Nephron (organoid): ENCODE measurements around the gene DEFB108B.
"Not testable (repeated sequence)": the region's sequence is repeated elsewhere in the genome, so short reads cannot be mapped to it uniquely, and the experiment has no call there.

Experiments
- H3K27ac Mint-ChIP-seq, 3 experiments: 2 replicates each; pipeline ENCODE4 v1.8.0; 2020; ENCODE audit warnings: mixed read lengths in 3 of 3, mild to moderate bottlenecking in 2 of 3, moderate library complexity in 1 of 3
- H3K27me3 Mint-ChIP-seq: 2 replicates; pipeline ENCODE4 v1.8.0; 2021; ENCODE audit warnings: low read depth, mild to moderate bottlenecking, moderate library complexity, mixed read lengths
- H3K36me3 Mint-ChIP-seq: 2 replicates; pipeline ENCODE4 v1.8.0; 2020; ENCODE audit warnings: low read depth, mixed read lengths
- H3K4me1 Mint-ChIP-seq: 2 replicates; pipeline ENCODE4 v1.8.0; 2020; ENCODE audit warnings: mixed read lengths
- H3K4me3 Mint-ChIP-seq, 3 experiments: 2 replicates each; pipeline ENCODE4 v1.8.0; 2020; ENCODE audit warnings: mild to moderate bottlenecking in 3 of 3, mixed read lengths in 3 of 3, moderate library complexity in 2 of 3
- H3K9me3 Mint-ChIP-seq: 2 replicates; pipeline ENCODE4 v1.8.0; 2020; ENCODE audit warnings: mixed read lengths
- CTCF ChIP-seq, 3 experiments: fragments of 200-600 bp; sonication (generic); IDR thresholded peaks; one replicate each; pipeline ENCODE4 v1.5.0; 2021; ENCODE audit warnings: antibody characterized with exemption in 3 of 3; ENCODE audit not compliant: unreplicated experiment in 3 of 3

DEFB108B gene, protein sequence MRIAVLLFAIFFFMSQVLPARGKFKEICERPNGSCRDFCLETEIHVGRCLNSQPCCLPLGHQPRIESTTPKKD

GRCh38 chr11:71832811-71833210 lies at the start of gene DEFB108B:
Gene DEFB108B (plus strand): TSS chr11:71833200. CDS start chr11:71833200, 0 bp downstream.
- H3K9me3 Mint-ChIP-seq, result peaks cover 11% of the 10 kb centered on the region
- not testable (repeated sequence) for H3K4me3 Mint-ChIP-seq, H3K27me3 Mint-ChIP-seq, H3K36me3 Mint-ChIP-seq, H3K4me1 Mint-ChIP-seq, H3K27ac Mint-ChIP-seq

- H3K27me3 Mint-ChIP-seq, H3K9me3 Mint-ChIP-seq, H3K36me3 Mint-ChIP-seq: not testable (repeated sequence)
- Mint-ChIP-seq H3K4me1 (peaks cover 13% of the 10 kb centered on the region), H3K4me3 (peak overlapping the region; percentile 95 to 99 (median 98)), H3K27ac (peak overlapping the region; percentile 89 to 98 (median 96))
Measured at GRCh38 chr11:71786114-71786847, 46.7 kb upstream of the DEFB108B start.

GRCh38 chr11:71786848-71787097 lies 46.2 kb upstream of the DEFB108B start:
- H3K36me3 Mint-ChIP-seq, H3K9me3 Mint-ChIP-seq, H3K27me3 Mint-ChIP-seq: not testable (repeated sequence)
- Mint-ChIP-seq H3K4me3 (peak overlapping the region; percentile 95 to 99 (median 98)), H3K4me1 (peaks cover 14% of the 10 kb centered on the region), H3K27ac (peak overlapping the region; percentile 89 to 98 (median 96))

GRCh38 chr11:71787098-71787823 lies 45.7 kb upstream of the DEFB108B start:
- Mint-ChIP-seq H3K9me3 (no peaks in the 10 kb centered on the region), H3K27ac (peak overlapping the region; percentile 89 to 98 (median 96)), H3K4me1 (peaks cover 14% of the 10 kb centered on the region), H3K36me3 (no peaks in the 10 kb centered on the region), H3K27me3 (no peaks in the 10 kb centered on the region), H3K4me3 (peak overlapping the region; percentile 95 to 99 (median 98))
- TF ChIP-seq CTCF (IDR thresholded peaks at IDR 0.05; ENCODE audit: unreplicated experiment in 3 of 3), result no peak

DNA sequence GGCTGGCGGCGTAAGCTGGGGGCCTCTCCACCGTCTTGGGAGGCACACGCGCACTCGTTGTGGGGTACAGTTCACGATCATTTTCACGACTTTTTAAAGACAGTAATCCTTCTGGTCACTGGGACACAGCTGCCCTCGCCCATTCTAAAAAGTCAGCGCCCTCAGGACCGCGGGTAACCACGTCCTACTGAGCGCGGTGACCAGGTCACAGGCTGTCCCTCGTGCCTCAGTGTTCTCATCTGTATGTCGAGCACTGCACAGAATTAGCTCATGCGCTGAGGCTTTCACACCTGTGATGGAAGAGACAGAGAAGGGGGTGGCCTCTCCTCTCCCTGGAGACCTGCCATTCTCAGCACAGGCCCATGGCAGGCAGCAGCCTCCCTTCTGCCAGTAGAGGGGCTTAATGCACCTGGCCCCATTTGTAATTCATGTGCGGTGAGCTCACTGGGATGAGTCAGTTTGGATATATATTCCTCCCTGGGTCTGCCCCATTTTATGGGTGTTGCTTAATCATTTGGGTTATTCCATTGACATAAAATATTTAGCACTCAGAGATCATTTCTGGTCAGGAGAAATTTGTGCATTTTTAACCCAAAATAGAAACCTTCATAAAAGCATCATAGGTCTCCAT lies 45.1 kb upstream of the DEFB108B start:
- not testable (repeated sequence) for H3K9me3 Mint-ChIP-seq, H3K36me3 Mint-ChIP-seq, H3K27me3 Mint-ChIP-seq
- peak overlapping the region; percentile 95 to 99 (median 98) for H3K4me3 Mint-ChIP-seq
- peaks cover 17% of the 10 kb centered on the region for H3K4me1 Mint-ChIP-seq
- peak overlapping the region; percentile 87 to 98 (median 89) for H3K27ac Mint-ChIP-seq

- not testable (repeated sequence) for H3K27me3 Mint-ChIP-seq, H3K36me3 Mint-ChIP-seq, H3K9me3 Mint-ChIP-seq, H3K27ac Mint-ChIP-seq
- Mint-ChIP-seq H3K4me1 (peaks cover 19% of the 10 kb centered on the region), H3K4me3 (peak overlapping the region; percentile 32 to 67 (median 46))
Measured at GRCh38 chr11:71789444-71790196, 43.4 kb upstream of the DEFB108B start.

- H3K27ac Mint-ChIP-seq, result not testable (repeated sequence)
- H3K4me3 Mint-ChIP-seq, result peak overlapping the region in 2 of 3 experiments; percentile 30 to 69
Measured at GRCh38 chr11:71791111-71791510, 41.9 kb upstream of the DEFB108B start.

DNA sequence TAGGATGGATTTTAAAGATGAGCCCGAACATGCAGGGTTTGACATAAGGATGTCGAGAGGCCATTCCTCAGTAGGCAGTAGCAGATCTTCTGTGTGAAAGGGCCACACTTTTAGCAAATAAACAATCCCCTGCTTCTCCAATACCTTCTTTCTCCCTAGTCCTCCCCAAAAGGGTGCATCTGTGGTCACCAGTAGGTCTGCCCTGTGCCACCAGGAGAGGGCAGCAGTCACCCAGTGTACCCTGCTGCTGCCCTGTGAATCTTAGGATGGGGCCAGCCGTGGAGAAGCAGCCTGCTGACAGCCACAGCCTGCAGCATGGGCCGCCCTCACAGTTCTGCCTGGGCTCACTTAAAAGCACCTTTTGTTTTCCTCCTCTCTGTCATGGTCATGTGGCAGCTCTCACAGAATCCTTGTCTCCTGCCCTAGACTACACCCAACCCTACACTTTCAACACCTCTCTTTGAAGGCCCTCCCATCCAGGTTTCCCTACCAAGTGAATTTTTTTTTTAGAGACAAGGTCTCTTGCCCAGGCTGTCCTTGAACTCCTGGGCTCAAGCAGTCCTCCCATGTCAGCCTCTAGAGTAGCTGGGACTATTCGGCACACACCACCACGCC lies 40.3 kb upstream of the DEFB108B start:
- H3K9me3 Mint-ChIP-seq, H3K27ac Mint-ChIP-seq, H3K36me3 Mint-ChIP-seq, H3K27me3 Mint-ChIP-seq: not testable (repeated sequence)
- Mint-ChIP-seq H3K4me1 (peaks cover 18% of the 10 kb centered on the region), H3K4me3 (peak overlapping the region in 2 of 3 experiments; percentile 56 to 63)
- TF ChIP-seq CTCF (IDR thresholded peaks at IDR 0.05; ENCODE audit: unreplicated experiment in 3 of 3), result peak; percentile 42 to 51 (median 43)

More at GRCh38 chr11:71791111-71791510, 41.9 kb upstream of the DEFB108B start:
- not testable (repeated sequence) for H3K9me3 Mint-ChIP-seq, H3K27me3 Mint-ChIP-seq, H3K36me3 Mint-ChIP-seq
- peaks cover 21% of the 10 kb centered on the region for H3K4me1 Mint-ChIP-seq

DNA sequence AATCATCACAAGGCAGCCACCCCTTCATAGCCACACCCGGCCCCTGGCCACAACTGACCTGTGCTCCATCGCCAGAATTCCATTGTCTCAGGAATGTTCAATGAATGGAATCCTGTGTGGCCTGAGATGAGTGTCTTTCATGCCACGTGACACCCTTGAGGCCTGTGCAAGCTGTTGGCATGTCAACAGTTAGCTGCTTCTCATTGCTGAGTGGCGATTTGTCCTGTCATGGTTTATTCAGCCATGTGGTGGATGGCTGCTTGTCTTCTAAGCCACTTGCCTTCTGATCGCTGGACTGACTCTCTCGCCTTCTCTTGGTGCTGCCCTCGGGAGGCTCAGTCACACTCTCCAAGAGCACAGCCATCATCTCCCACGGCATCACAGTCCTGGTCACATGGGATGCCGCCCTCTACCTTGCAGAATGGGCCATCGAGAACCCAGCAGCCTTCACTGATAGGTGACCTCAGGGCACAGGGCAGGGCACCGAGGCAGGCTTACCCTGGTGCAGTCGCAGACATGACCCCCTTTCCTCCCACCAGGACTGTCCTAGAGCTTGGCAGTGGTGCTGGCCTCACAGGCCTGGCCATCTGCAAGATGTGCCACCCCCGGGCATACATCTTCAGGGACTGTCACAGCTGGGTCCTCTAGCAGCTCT lies 38.5 kb upstream of the DEFB108B start:
- H3K4me1 Mint-ChIP-seq, result peaks cover 15% of the 10 kb centered on the region
- H3K9me3 Mint-ChIP-seq, H3K27ac Mint-ChIP-seq, H3K4me3 Mint-ChIP-seq, H3K27me3 Mint-ChIP-seq, H3K36me3 Mint-ChIP-seq: not testable (repeated sequence)

DNA sequence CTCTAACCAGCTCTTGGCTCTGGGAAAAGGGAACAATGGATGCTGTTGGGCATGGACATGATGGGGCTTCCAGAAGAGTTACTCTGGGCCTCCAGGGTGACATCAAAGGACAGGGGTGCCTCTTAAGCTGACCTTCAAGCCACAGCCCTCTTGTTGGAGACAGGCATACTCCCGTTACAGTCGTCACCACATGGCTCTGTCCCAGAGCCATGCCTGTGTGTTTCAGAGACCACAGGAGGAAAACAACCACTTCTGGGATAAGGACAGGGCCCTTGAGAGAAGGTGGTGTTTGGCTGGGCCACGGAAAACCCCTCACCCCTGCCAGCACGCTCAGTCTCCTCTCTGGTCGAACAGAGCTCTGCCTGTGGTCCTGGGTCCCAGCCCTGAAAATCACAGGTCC lies 37.8 kb upstream of the DEFB108B start:
- H3K9me3 Mint-ChIP-seq, H3K27ac Mint-ChIP-seq, H3K36me3 Mint-ChIP-seq: not testable (repeated sequence)

DNA sequence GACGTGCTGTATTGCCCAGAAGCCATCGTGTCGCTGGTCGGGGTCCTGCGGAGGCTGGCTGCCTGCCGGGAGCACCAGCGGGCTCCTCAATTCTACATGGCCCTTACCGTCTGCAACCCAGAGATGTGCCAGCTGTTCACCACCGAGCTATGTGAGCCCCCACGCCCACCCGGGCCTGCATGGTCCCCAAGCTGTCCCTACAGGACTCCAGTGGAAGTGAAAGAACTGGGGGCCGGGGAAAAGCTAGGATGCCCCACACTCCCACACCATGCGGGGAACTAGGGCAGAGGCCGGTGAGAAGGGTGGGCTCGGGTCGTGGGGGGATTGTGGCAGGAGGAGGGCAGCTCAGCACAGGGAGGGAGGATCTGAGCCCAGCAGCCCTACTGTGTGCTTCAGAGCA lies 37.0 kb upstream of the DEFB108B start:
- peaks cover 19% of the 10 kb centered on the region for H3K4me1 Mint-ChIP-seq
- not testable (repeated sequence) for H3K9me3 Mint-ChIP-seq, H3K27me3 Mint-ChIP-seq, H3K4me3 Mint-ChIP-seq, H3K27ac Mint-ChIP-seq, H3K36me3 Mint-ChIP-seq

More for the DNA sequence above, 37.8 kb upstream of the DEFB108B start:
- peaks cover 18% of the 10 kb centered on the region for H3K4me1 Mint-ChIP-seq
- H3K4me3 Mint-ChIP-seq, H3K27me3 Mint-ChIP-seq: not testable (repeated sequence)
